ENCODE measurements around the gene SH2D1B.

- TF ChIP-seq CTCF (IDR thresholded peaks at IDR 0.05) (no peak), POLR2A (IDR thresholded peaks at IDR 0.05) (no peak)
These were observed 18.6 kb upstream of the SH2D1B start for GRCh38 chr1:162430583-162430982.

Measured in Peyer's patch (tissue), 4 donors.